Chondrocyte (in vitro differentiated cells): Measurements from ENCODE around the gene SHPK. TPM values are rescaled to one million over a fixed set of nuclear protein-coding genes. Genes with fewer than 3 reads are reported as not detected.

Experiments
- DNase-seq: peaks from one replicate; pipeline ENCODE4 v3.0.0; 2021; ENCODE audit warnings: mixed read lengths, low spot score
- H3K27ac Mint-ChIP-seq: one replicate; pipeline ENCODE4 v1.8.0; 2021; ENCODE audit warnings: mild to moderate bottlenecking, moderate library complexity, mixed read lengths; ENCODE audit not compliant: unreplicated experiment
- H3K27me3 Mint-ChIP-seq: 2 replicates; pipeline ENCODE4 v1.8.0; 2021; ENCODE audit warnings: low read depth, mixed read lengths
- H3K36me3 Mint-ChIP-seq: 2 replicates; pipeline ENCODE4 v1.8.0; 2021; ENCODE audit warnings: low read depth, mixed read lengths
- H3K4me1 Mint-ChIP-seq: 2 replicates; pipeline ENCODE4 v1.8.0; 2021; ENCODE audit warnings: low read depth, mild to moderate bottlenecking, mixed read lengths
- H3K4me3 Mint-ChIP-seq: one replicate; pipeline ENCODE4 v1.8.0; 2021; ENCODE audit warnings: mild to moderate bottlenecking, moderate library complexity, mixed read lengths; ENCODE audit not compliant: unreplicated experiment
- H3K9me3 Mint-ChIP-seq: 2 replicates; pipeline ENCODE4 v1.8.0; 2021; ENCODE audit warnings: low read depth, mixed read lengths
- total RNA-seq: library from RNA; stranded (reverse); gene quantifications from 3 replicates; pipeline ENCODE4 v1.2.1, GENCODE V29; 2021
- TF ChIP-seq, protein P1 (sequence below): fragments of 200-600 bp; sonication (generic); IDR thresholded peaks from 2 replicates; pipeline ENCODE4 v1.5.0; 2021; ENCODE audit warnings: antibody characterized with exemption, mild to moderate bottlenecking, moderate library complexity

Gene SHPK
- total RNA-seq, 1 donor from 2014 or later: 5.6 TPM

DNA sequence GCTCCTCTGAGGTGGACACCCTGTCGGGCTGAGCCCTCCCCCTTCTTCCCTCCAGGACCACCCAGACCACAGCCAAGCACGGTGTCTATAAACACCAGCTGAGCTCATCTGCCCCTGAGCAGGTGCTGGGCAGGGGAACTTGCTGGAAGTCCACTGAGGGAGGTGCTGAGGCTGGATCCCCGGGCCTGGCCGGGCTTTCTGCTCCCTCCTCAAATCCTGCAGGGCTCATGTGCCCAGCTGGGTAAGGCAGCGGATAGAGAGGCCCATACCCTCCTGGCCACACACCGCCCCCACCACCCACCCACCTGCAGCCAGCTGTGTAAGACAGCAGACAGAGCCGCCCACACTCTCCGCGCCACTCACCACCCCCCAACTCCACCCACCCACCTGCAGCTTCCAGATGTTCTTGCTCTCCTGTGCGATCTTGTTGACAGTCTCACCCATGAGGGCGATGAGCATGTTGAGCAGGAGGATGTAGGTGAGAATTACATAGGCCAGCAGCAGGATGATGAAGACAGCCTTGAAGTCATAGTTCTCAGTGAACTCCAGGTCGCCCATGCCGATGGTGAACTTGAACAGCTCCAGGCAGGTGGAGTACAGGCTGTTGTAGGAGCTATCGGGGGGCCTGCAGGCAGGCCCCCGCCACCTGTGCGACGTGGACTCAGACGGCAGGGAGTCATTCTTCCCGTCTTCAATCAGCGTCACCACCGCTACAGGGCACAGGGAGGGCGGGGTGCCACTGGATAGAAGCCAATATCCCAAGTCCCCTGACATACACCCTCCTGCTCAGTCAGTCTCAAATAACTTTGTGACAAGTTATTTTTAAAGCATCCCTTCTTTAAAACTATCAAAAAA lies 62.6 kb downstream of the SHPK start:
- Mint-ChIP-seq H3K36me3 (peaks cover 4% of the 10 kb centered on the region), H3K4me3 (no peak overlapping the region), H3K27me3 (no peaks in the 10 kb centered on the region), H3K27ac (no peak overlapping the region), H3K9me3 (no peaks in the 10 kb centered on the region), H3K4me1 (no peaks in the 10 kb centered on the region)
- TF ChIP-seq, protein P1, sequence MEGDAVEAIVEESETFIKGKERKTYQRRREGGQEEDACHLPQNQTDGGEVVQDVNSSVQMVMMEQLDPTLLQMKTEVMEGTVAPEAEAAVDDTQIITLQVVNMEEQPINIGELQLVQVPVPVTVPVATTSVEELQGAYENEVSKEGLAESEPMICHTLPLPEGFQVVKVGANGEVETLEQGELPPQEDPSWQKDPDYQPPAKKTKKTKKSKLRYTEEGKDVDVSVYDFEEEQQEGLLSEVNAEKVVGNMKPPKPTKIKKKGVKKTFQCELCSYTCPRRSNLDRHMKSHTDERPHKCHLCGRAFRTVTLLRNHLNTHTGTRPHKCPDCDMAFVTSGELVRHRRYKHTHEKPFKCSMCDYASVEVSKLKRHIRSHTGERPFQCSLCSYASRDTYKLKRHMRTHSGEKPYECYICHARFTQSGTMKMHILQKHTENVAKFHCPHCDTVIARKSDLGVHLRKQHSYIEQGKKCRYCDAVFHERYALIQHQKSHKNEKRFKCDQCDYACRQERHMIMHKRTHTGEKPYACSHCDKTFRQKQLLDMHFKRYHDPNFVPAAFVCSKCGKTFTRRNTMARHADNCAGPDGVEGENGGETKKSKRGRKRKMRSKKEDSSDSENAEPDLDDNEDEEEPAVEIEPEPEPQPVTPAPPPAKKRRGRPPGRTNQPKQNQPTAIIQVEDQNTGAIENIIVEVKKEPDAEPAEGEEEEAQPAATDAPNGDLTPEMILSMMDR: no peak
- DNase-seq: no peak

DNA sequence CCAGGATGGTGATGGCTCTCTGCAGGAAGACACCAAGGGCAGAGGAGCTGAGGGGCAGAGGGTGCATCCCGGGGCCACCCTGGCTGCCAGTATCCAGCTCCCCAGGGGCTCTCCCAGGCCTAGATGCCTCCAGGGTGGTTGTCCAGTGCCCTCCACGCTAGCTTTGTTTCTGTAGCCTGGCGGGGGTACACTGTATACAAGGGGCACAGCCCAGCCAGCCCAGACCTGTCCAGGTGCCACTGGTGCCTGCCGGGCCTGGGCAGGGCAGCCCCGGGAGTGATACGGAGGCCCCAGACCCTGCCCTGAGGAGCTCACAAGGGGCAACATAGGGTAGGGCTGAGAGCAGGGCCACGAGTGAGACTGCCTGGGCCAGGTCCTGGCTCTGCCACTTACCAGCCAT lies 63.8 kb downstream of the SHPK start:
- no peaks in the 10 kb centered on the region for H3K4me1 Mint-ChIP-seq
- H3K36me3 Mint-ChIP-seq: peaks cover 5% of the 10 kb centered on the region
- H3K27me3 Mint-ChIP-seq: no peaks in the 10 kb centered on the region
- DNase-seq: no peak
- no peak overlapping the region for H3K27ac Mint-ChIP-seq
- TF ChIP-seq, protein P1: no peak
- H3K9me3 Mint-ChIP-seq: no peaks in the 10 kb centered on the region
- no peak overlapping the region for H3K4me3 Mint-ChIP-seq

DNA sequence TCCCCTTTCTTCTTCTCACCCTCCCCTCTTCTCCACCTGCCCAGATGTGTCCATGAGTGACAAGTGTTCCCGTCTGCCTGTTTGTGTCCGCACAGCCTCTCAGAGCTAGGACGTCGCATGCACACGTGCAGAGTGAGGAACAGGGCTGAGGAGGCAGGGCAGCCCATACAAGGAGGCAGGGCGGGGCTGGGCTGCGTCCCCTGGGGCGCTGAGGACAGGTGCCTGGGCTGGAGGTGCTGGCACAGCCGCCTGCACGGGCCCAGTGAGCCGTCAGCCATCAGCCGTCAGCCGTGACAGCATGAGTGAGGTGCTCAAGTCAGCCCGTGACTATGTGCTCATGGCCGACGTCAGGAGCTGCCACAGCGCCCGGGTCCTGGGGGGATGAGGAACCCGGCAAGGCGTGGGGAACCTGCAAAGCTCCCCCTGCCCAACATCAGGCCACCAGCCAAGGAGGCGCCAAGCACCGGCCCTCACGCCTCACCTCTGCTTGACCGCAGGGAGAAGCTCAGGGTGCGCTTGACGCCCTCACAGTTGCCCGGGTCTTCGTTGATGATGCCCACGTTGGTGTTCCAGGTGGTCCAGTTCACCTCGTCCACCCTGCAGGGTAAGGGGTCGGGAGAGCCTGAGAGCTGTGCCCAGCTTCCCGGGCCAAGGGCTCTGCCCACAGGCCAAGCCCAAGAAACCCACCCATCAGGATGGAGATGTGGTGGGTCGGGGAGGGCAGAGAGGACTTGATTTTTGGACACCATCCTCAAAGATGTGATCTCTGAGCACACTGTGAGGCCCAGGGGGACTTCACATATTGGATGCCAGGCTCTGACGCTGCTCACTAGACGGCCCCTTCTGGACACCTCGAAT lies 64.8 kb downstream of the SHPK start:
- Mint-ChIP-seq H3K4me3 (no peak overlapping the region), H3K9me3 (no peaks in the 10 kb centered on the region), H3K4me1 (no peaks in the 10 kb centered on the region), H3K27me3 (no peaks in the 10 kb centered on the region), H3K27ac (no peak overlapping the region), H3K36me3 (peaks cover 5% of the 10 kb centered on the region)
- TF ChIP-seq, protein P1: no peak
- no peak for DNase-seq

DNA sequence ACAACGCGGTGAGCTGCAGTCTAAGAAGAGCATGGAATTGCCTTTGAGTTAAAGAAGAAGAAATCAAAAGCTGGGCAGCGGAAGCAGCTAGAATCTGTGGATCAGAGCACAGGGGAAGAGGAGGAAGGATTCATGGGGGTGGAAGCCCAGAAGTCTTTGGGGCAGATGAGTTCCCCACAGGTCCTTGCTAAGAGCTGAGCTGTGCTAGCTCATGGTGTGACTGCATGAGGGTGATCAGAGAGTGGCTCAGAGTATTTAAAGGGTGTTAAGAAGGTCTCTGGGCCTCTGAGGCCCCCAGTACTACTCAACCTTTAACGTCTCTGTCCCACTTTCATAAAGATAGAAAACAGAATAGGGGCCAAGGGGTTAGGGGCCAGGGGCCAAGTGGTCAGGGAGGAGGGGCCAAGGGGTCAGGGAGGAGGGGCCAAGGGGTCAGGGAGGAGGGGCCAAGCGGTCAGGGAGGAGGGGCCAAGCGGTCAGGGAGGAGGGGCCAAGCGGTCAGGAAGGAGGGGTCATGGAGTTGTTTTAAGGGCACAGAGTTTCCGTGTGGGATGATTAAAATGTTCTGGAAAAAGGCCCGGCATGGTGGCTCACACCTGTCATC lies 66.4 kb downstream of the SHPK start:
- Mint-ChIP-seq H3K36me3 (peaks cover 9% of the 10 kb centered on the region), H3K4me3 (no peak overlapping the region), H3K4me1 (no peaks in the 10 kb centered on the region), H3K27me3 (no peaks in the 10 kb centered on the region), H3K27ac (no peak overlapping the region), H3K9me3 (no peaks in the 10 kb centered on the region)
- DNase-seq: no peak
- TF ChIP-seq, protein P1: no peak

DNA sequence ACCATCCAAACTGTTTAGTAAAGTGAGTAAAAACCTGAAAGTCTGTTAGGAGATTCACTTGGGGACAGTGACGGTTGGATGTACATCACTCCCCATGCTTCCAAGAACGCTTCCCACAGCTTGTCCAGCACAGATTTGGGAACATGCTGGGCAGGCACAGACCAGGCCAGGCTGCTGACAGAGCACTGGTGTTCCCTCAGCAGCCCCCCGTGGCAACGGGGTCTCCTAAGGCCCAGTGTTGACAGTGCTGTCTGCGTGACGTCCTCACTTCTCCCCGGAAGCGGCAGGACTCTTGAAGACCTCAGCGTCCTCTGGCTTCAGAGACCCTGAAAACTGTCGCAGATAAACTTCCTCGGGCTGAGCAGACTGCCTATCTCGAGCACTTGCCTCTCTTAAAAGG lies 69.5 kb downstream of the SHPK start:
- Mint-ChIP-seq H3K9me3 (no peaks in the 10 kb centered on the region), H3K36me3 (peaks cover 9% of the 10 kb centered on the region), H3K4me3 (no peak overlapping the region), H3K27me3 (no peaks in the 10 kb centered on the region), H3K4me1 (no peaks in the 10 kb centered on the region), H3K27ac (no peak overlapping the region)
- TF ChIP-seq, protein P1: no peak
- DNase-seq: no peak
